ENCODE results near the gene TP53RK. TPM values are rescaled to one million over a fixed set of nuclear protein-coding genes. Genes with fewer than 3 reads are reported as not detected.
A peak's percentile ranks its signal among the peaks of the same experiment; 100 is the strongest.

TP53RK gene
- total RNA-seq, 1 donor from 2014 or later = 15.9 TPM

- Histone ChIP-seq H2AFZ (replicated peaks) (no peak overlapping the region), H3K9ac (no peak overlapping the region), H3K27me3 (no peaks in the 10 kb centered on the region), H3K36me3 (no peaks in the 10 kb centered on the region), H3K4me2 (no peak overlapping the region), H3K79me2 (ENCODE audit: low read depth) (no peaks in the 10 kb centered on the region), H3K27ac (no peak overlapping the region), H3K9me3 (ENCODE audit: low read depth) (no peaks in the 10 kb centered on the region), H3F3A (ENCODE audit: low read depth) (peaks cover 13% of the 10 kb centered on the region), H3K4me1 (peaks cover 10% of the 10 kb centered on the region), H3K4me3 (no peak overlapping the region), H4K20me1 (ENCODE audit: low read depth) (no peaks in the 10 kb centered on the region)
- Mint-ChIP-seq H3K36me3 (no peaks in the 10 kb centered on the region), H3K27me3 (ENCODE audit: insufficient read depth, low read depth) (peaks cover 8% of the 10 kb centered on the region), H3K4me1 (peaks cover 23% of the 10 kb centered on the region), H3K9me3 (no peaks in the 10 kb centered on the region), H3K27ac (no peak overlapping the region), H3K4me3 (no peak overlapping the region)
- TF ChIP-seq CTCF (IDR thresholded peaks at IDR 0.05) = no peak
- no peak for TF ChIP-seq EZH2 (IDR thresholded peaks at IDR 0.05)
- TF ChIP-seq EZH2phosphoT487 (IDR thresholded peaks at IDR 0.05) = no peak
- DNase-seq (ENCODE audit: low spot score) = no peak
Measured at GRCh38 chr20:46637020-46637419, 52.2 kb downstream of the TP53RK start.

DNA sequence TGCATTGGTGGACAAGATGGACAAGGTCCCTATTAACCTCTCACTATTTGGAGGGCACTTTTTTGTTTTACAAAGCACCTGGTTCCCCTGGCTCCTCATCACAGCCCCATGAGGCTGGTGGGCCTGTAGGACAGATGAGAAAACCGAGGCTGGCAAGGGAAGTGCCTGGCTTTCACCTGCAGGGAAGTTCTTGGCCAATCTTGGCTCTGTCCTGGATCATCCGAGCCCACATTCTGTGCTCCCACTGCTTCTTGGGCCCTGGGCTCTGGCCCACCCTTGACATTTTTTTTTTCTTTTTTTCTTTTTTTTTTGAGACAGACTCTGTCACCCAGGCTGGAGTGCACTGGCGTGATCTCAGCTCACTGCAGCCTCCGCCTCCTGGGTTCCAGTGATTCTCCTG, 52.7 kb downstream of the TP53RK start:
- Histone ChIP-seq H3K79me2 (ENCODE audit: low read depth) (no peaks in the 10 kb centered on the region), H3K4me3 (no peak overlapping the region), H3K27ac (no peak overlapping the region), H3F3A (ENCODE audit: low read depth) (peaks cover 13% of the 10 kb centered on the region), H2AFZ (replicated peaks) (no peak overlapping the region), H3K9ac (no peak overlapping the region), H3K4me1 (peaks cover 15% of the 10 kb centered on the region), H3K4me2 (no peak overlapping the region), H3K27me3 (no peaks in the 10 kb centered on the region), H3K9me3 (ENCODE audit: low read depth) (no peaks in the 10 kb centered on the region), H4K20me1 (ENCODE audit: low read depth) (no peaks in the 10 kb centered on the region), H3K36me3 (no peaks in the 10 kb centered on the region)
- Mint-ChIP-seq H3K36me3 (no peaks in the 10 kb centered on the region), H3K4me3 (no peak overlapping the region), H3K9me3 (no peaks in the 10 kb centered on the region), H3K4me1 (peaks cover 23% of the 10 kb centered on the region), H3K27me3 (ENCODE audit: insufficient read depth, low read depth) (peaks cover 8% of the 10 kb centered on the region), H3K27ac (peak overlapping the region; percentile 29)
- DNase-seq (ENCODE audit: low spot score) = no peak
- no peak for TF ChIP-seq EZH2 (IDR thresholded peaks at IDR 0.05)
- TF ChIP-seq EZH2phosphoT487 (IDR thresholded peaks at IDR 0.05) = no peak
- TF ChIP-seq CTCF (IDR thresholded peaks at IDR 0.05) = no peak

DNA sequence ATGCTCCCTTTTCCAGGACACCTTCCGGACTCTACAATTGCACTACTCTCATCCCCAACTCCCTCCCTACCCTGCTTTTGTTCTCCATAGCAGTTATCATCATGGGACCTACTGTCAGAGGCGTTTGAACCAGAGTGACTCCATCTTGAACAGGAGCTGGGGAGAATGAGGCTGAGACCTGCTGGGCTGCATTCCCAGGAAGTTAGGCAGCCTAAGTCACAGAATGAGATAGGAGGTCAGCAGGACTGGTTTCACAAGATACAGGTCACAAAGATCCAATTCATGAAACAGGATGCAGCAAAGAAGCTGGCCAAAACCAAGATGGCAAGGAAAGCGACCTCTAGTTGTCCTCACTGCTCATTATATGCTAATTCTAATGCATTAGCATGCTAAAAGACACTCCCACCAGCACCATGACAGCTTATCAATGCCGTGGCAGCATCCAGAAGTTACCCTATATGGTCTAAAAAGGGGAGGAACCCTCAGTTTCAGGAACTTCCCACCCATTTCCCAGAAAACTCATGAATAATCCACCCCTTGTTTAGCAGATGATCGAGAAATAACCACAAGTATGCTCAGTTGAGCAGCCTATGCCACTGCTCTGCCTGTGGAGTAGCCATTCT, 53.6 kb downstream of the TP53RK start:
- H4K20me1 ChIP-seq (ENCODE audit: low read depth) = no peaks in the 10 kb centered on the region
- H3K36me3 ChIP-seq = no peaks in the 10 kb centered on the region
- Mint-ChIP-seq H3K27me3 (ENCODE audit: insufficient read depth, low read depth) (peaks cover 10% of the 10 kb centered on the region), H3K4me1 (peaks cover 28% of the 10 kb centered on the region), H3K36me3 (no peaks in the 10 kb centered on the region), H3K4me3 (no peak overlapping the region), H3K27ac (no peak overlapping the region), H3K9me3 (no peaks in the 10 kb centered on the region)
- H3K4me2 ChIP-seq = no peak overlapping the region
- no peak for DNase-seq (ENCODE audit: low spot score)
- H3K4me3 ChIP-seq = no peak overlapping the region
- no peaks in the 10 kb centered on the region for H3K9me3 ChIP-seq (ENCODE audit: low read depth)
- H3K27ac ChIP-seq = no peak overlapping the region
- no peaks in the 10 kb centered on the region for H3K79me2 ChIP-seq (ENCODE audit: low read depth)
- peaks cover 22% of the 10 kb centered on the region for H3K4me1 ChIP-seq
- no peak overlapping the region for H2AFZ ChIP-seq (replicated peaks)
- TF ChIP-seq CTCF (IDR thresholded peaks at IDR 0.05) = no peak
- no peak for TF ChIP-seq EZH2phosphoT487 (IDR thresholded peaks at IDR 0.05)
- TF ChIP-seq EZH2 (IDR thresholded peaks at IDR 0.05) = no peak
- H3K9ac ChIP-seq = no peak overlapping the region
- peaks cover 13% of the 10 kb centered on the region for H3F3A ChIP-seq (ENCODE audit: low read depth)
- H3K27me3 ChIP-seq = no peaks in the 10 kb centered on the region

Measured in neural progenitor cell (in vitro differentiated cells).